ENCODE results near the gene PDE5A.
A peak's percentile ranks its signal among the peaks of the same experiment; 100 is the strongest.

Gene PDE5A

GRCh38 chr4:119623025-119623424 is 5.6 kb downstream of the PDE5A start:
- Histone ChIP-seq H3K27me3 (ENCODE audit: insufficient read depth, low read length) (peaks cover 12% of the 10 kb centered on the region; the same call in 1 of the 2 replicates), H3K27ac (ENCODE audit: low read length) (no peak overlapping the region), H3K9ac (ENCODE audit: low read depth, low read length) (no peak overlapping the region), H3K9me3 (ENCODE audit: insufficient read depth, low read depth, low read length) (no peaks in the 10 kb centered on the region), H3K36me3 (ENCODE audit: insufficient read depth, low read depth, low read length) (no peaks in the 10 kb centered on the region), H3K4me3 (ENCODE audit: low read length) (no peak overlapping the region), H3K4me1 (ENCODE audit: insufficient read depth, low read length) (peaks cover 8% of the 10 kb centered on the region; the same call in 1 of the 2 replicates)

GRCh38 chr4:119615068-119615719 is 13.4 kb downstream of the PDE5A start:
- Histone ChIP-seq H3K4me3 (ENCODE audit: low read length) (no peak overlapping the region), H3K27me3 (ENCODE audit: insufficient read depth, low read length) (no peaks in the 10 kb centered on the region), H3K4me1 (ENCODE audit: insufficient read depth, low read length) (no peaks in the 10 kb centered on the region), H3K9ac (ENCODE audit: low read depth, low read length) (no peak overlapping the region), H3K36me3 (ENCODE audit: insufficient read depth, low read depth, low read length) (no peaks in the 10 kb centered on the region), H3K27ac (ENCODE audit: low read length) (no peak overlapping the region), H3K9me3 (ENCODE audit: insufficient read depth, low read depth, low read length) (no peaks in the 10 kb centered on the region)

- no peaks in the 10 kb centered on the region for H3K4me1 ChIP-seq (ENCODE audit: insufficient read depth, low read length)
- peaks cover 12% of the 10 kb centered on the region; the same call in 1 of the 2 replicates for H3K36me3 ChIP-seq (ENCODE audit: insufficient read depth, low read depth, low read length)
- H3K4me3 ChIP-seq (ENCODE audit: low read length): no peak overlapping the region
- no peak overlapping the region for H3K9ac ChIP-seq (ENCODE audit: low read depth, low read length)
- no peaks in the 10 kb centered on the region for H3K27me3 ChIP-seq (ENCODE audit: insufficient read depth, low read length)
- H3K27ac ChIP-seq (ENCODE audit: low read length): no peak overlapping the region
- H3K9me3 ChIP-seq (ENCODE audit: insufficient read depth, low read depth, low read length): peaks cover 7% of the 10 kb centered on the region; the same call in 1 of the 2 replicates
Measured at GRCh38 chr4:119604266-119604665, 24.3 kb downstream of the PDE5A start.

GRCh38 chr4:119602366-119602765 is 26.2 kb downstream of the PDE5A start:
- H3K9me3 ChIP-seq (ENCODE audit: insufficient read depth, low read depth, low read length): peaks cover 8% of the 10 kb centered on the region; the same call in 1 of the 2 replicates
- no peak overlapping the region for H3K27ac ChIP-seq (ENCODE audit: low read length)
- no peak overlapping the region for H3K4me3 ChIP-seq (ENCODE audit: low read length)
- H3K4me1 ChIP-seq (ENCODE audit: insufficient read depth, low read length): peaks cover 6% of the 10 kb centered on the region; the same call in 1 of the 2 replicates
- H3K36me3 ChIP-seq (ENCODE audit: insufficient read depth, low read depth, low read length): peaks cover 12% of the 10 kb centered on the region; the same call in 1 of the 2 replicates
- H3K9ac ChIP-seq (ENCODE audit: low read depth, low read length): no peak overlapping the region
- no peaks in the 10 kb centered on the region for H3K27me3 ChIP-seq (ENCODE audit: insufficient read depth, low read length)

- H3K9me3 ChIP-seq (ENCODE audit: insufficient read depth, low read depth, low read length): peaks cover 8% of the 10 kb centered on the region; the same call in 1 of the 2 replicates
- no peak overlapping the region for H3K4me3 ChIP-seq (ENCODE audit: low read length)
- H3K27me3 ChIP-seq (ENCODE audit: insufficient read depth, low read length): no peaks in the 10 kb centered on the region
- H3K9ac ChIP-seq (ENCODE audit: low read depth, low read length): no peak overlapping the region
- H3K36me3 ChIP-seq (ENCODE audit: insufficient read depth, low read depth, low read length): 0 out of 2 replicates have a peak, but pooled peaks cover under 1% of the 10 kb centered on the region
- H3K27ac ChIP-seq (ENCODE audit: low read length): no peak overlapping the region
- H3K4me1 ChIP-seq (ENCODE audit: insufficient read depth, low read length): peaks cover 26% of the 10 kb centered on the region
Measured at GRCh38 chr4:119598521-119598920, 30.1 kb downstream of the PDE5A start.

- no peak overlapping the region for H3K27ac ChIP-seq (ENCODE audit: low read length)
- H3K36me3 ChIP-seq (ENCODE audit: insufficient read depth, low read depth, low read length): 0 out of 2 replicates have a peak, but pooled peaks cover 6% of the 10 kb centered on the region
- H3K9me3 ChIP-seq (ENCODE audit: insufficient read depth, low read depth, low read length): peaks cover 8% of the 10 kb centered on the region; the same call in 1 of the 2 replicates
- H3K9ac ChIP-seq (ENCODE audit: low read depth, low read length): no peak overlapping the region
- H3K27me3 ChIP-seq (ENCODE audit: insufficient read depth, low read length): no peaks in the 10 kb centered on the region
- H3K4me1 ChIP-seq (ENCODE audit: insufficient read depth, low read length): peaks cover 26% of the 10 kb centered on the region
- peak overlapping the region; percentile 28; the same call in 1 of the 2 replicates for H3K4me3 ChIP-seq (ENCODE audit: low read length)
Measured at GRCh38 chr4:119597377-119597776, 31.2 kb downstream of the PDE5A start.

GRCh38 chr4:119593698-119594097 is 34.9 kb downstream of the PDE5A start:
- Histone ChIP-seq H3K36me3 (ENCODE audit: insufficient read depth, low read depth, low read length) (0 out of 2 replicates have a peak, but pooled peaks cover 6% of the 10 kb centered on the region), H3K4me1 (ENCODE audit: insufficient read depth, low read length) (peaks cover 26% of the 10 kb centered on the region), H3K9me3 (ENCODE audit: insufficient read depth, low read depth, low read length) (no peaks in the 10 kb centered on the region), H3K9ac (ENCODE audit: low read depth, low read length) (no peak overlapping the region), H3K27me3 (ENCODE audit: insufficient read depth, low read length) (no peaks in the 10 kb centered on the region), H3K4me3 (ENCODE audit: low read length) (no peak overlapping the region), H3K27ac (ENCODE audit: low read length) (no peak overlapping the region)

GRCh38 chr4:119592830-119593229 is 35.8 kb downstream of the PDE5A start:
- no peak overlapping the region for H3K4me3 ChIP-seq (ENCODE audit: low read length)
- no peak overlapping the region for H3K27ac ChIP-seq (ENCODE audit: low read length)
- 0 out of 2 replicates have a peak, but pooled peaks cover 6% of the 10 kb centered on the region for H3K36me3 ChIP-seq (ENCODE audit: insufficient read depth, low read depth, low read length)
- no peak overlapping the region for H3K9ac ChIP-seq (ENCODE audit: low read depth, low read length)
- H3K4me1 ChIP-seq (ENCODE audit: insufficient read depth, low read length): peaks cover 23% of the 10 kb centered on the region
- no peaks in the 10 kb centered on the region for H3K9me3 ChIP-seq (ENCODE audit: insufficient read depth, low read depth, low read length)
- no peaks in the 10 kb centered on the region for H3K27me3 ChIP-seq (ENCODE audit: insufficient read depth, low read length)

- H3K4me1 ChIP-seq (ENCODE audit: insufficient read depth, low read length): no peaks in the 10 kb centered on the region
- no peak overlapping the region for H3K9ac ChIP-seq (ENCODE audit: low read depth, low read length)
- no peaks in the 10 kb centered on the region for H3K9me3 ChIP-seq (ENCODE audit: insufficient read depth, low read depth, low read length)
- H3K27ac ChIP-seq (ENCODE audit: low read length): no peak overlapping the region
- H3K4me3 ChIP-seq (ENCODE audit: low read length): no peak overlapping the region
- H3K36me3 ChIP-seq (ENCODE audit: insufficient read depth, low read depth, low read length): 0 out of 2 replicates have a peak, but pooled peaks cover 6% of the 10 kb centered on the region
- H3K27me3 ChIP-seq (ENCODE audit: insufficient read depth, low read length): no peaks in the 10 kb centered on the region
Measured at GRCh38 chr4:119589165-119589564, 39.4 kb downstream of the PDE5A start.

GRCh38 chr4:119587796-119588195 is 40.8 kb downstream of the PDE5A start:
- no peak overlapping the region for H3K4me3 ChIP-seq (ENCODE audit: low read length)
- H3K9me3 ChIP-seq (ENCODE audit: insufficient read depth, low read depth, low read length): no peaks in the 10 kb centered on the region
- no peak overlapping the region for H3K27ac ChIP-seq (ENCODE audit: low read length)
- H3K9ac ChIP-seq (ENCODE audit: low read depth, low read length): no peak overlapping the region
- H3K36me3 ChIP-seq (ENCODE audit: insufficient read depth, low read depth, low read length): no peaks in the 10 kb centered on the region
- no peaks in the 10 kb centered on the region for H3K4me1 ChIP-seq (ENCODE audit: insufficient read depth, low read length)
- H3K27me3 ChIP-seq (ENCODE audit: insufficient read depth, low read length): no peaks in the 10 kb centered on the region

- Histone ChIP-seq H3K27me3 (ENCODE audit: insufficient read depth, low read length) (no peaks in the 10 kb centered on the region), H3K9ac (ENCODE audit: low read depth, low read length) (no peak overlapping the region), H3K9me3 (ENCODE audit: insufficient read depth, low read depth, low read length) (no peaks in the 10 kb centered on the region), H3K36me3 (ENCODE audit: insufficient read depth, low read depth, low read length) (no peaks in the 10 kb centered on the region), H3K27ac (ENCODE audit: low read length) (no peak overlapping the region), H3K4me3 (ENCODE audit: low read length) (no peak overlapping the region), H3K4me1 (ENCODE audit: insufficient read depth, low read length) (no peaks in the 10 kb centered on the region)
Measured at GRCh38 chr4:119585771-119586170, 42.8 kb downstream of the PDE5A start.

- Histone ChIP-seq H3K9me3 (ENCODE audit: insufficient read depth, low read depth, low read length) (no peaks in the 10 kb centered on the region), H3K36me3 (ENCODE audit: insufficient read depth, low read depth, low read length) (no peaks in the 10 kb centered on the region)
Measured at GRCh38 chr4:119581190-119581873, 47.3 kb downstream of the PDE5A start.

More at GRCh38 chr4:119581190-119581873, 47.3 kb downstream of the PDE5A start:
- no peak overlapping the region for H3K4me3 ChIP-seq (ENCODE audit: low read length)
- no peak overlapping the region for H3K27ac ChIP-seq (ENCODE audit: low read length)
- H3K27me3 ChIP-seq (ENCODE audit: insufficient read depth, low read length): no peaks in the 10 kb centered on the region
- H3K9ac ChIP-seq (ENCODE audit: low read depth, low read length): no peak overlapping the region
- no peaks in the 10 kb centered on the region for H3K4me1 ChIP-seq (ENCODE audit: insufficient read depth, low read length)

All from iPS-20b (cell line).